H1 (cell line): ENCODE results near the gene NPTN. TPM values are rescaled to one million over a fixed set of nuclear protein-coding genes. Genes with fewer than 3 reads are reported as not detected.
A peak's percentile ranks its signal among the peaks of the same experiment; 100 is the strongest.

ENCODE experiments used
- CTCF ChIA-PET: fragments of 300-600 bp; sonication (Branson Sonifier 250); formaldehyde crosslinking; loops from one replicate; lab custom pipeline; 2021; ENCODE audit not compliant: partially characterized antibody; lab: Charles Lee
- POLR2A ChIA-PET: fragments of 300-600 bp; sonication (Branson Sonifier 250); formaldehyde crosslinking; loops from one replicate; lab custom pipeline; 2021; ENCODE audit warnings: inconsistent platforms; ENCODE audit not compliant: partially characterized antibody; lab: Charles Lee
- DNase-seq, 2 experiments: peaks; one replicate each; pipeline versions ENCODE4 v3.0.0 to v3.0.0-alpha.2; 2010 to 2022; ENCODE audit warnings: low spot score in 2 of 2, low read depth in 1 of 2, mixed read lengths in 1 of 2
- FAIRE-seq: peaks from 2 replicates; lab custom pipeline; 2011; peaks lifted over from hg19 to GRCh38; lab: Jason Lieb, UNC
- H2AFZ ChIP-seq: 2 replicates; pipeline ENCODE4 v1.8.1; 2012; ENCODE audit warnings: low read length, inconsistent platforms
- H2AK5ac ChIP-seq: 2 replicates; pipeline ENCODE4 v1.6.1; 2013; ENCODE audit warnings: low read depth, low read length
- H2BK120ac ChIP-seq: replicated peaks from 2 replicates; pipeline ENCODE3; 2013; ENCODE audit warnings: low read depth, low read length, inconsistent platforms
- H2BK12ac ChIP-seq: 2 replicates; pipeline ENCODE4 v1.6.1; 2013; ENCODE audit warnings: low read depth, low read length
- H2BK15ac ChIP-seq: 2 replicates; pipeline ENCODE4 v1.6.1; 2013; ENCODE audit warnings: low read length
- H2BK20ac ChIP-seq: 2 replicates; pipeline ENCODE4 v1.6.1; 2013; ENCODE audit warnings: low read length
- H2BK5ac ChIP-seq: 2 replicates; pipeline ENCODE4 v1.6.1; 2013; ENCODE audit warnings: low read depth, low read length
- H3K14ac ChIP-seq: 2 replicates; pipeline ENCODE4 v1.6.1; 2013; ENCODE audit warnings: inconsistent platforms; ENCODE audit not compliant: insufficient read length
- H3K18ac ChIP-seq: 2 replicates; pipeline ENCODE4 v1.6.1; 2013; ENCODE audit warnings: low read length; ENCODE audit errors: extremely low read depth
- H3K23ac ChIP-seq: 2 replicates; pipeline ENCODE4 v1.6.1; 2013; ENCODE audit warnings: inconsistent platforms; ENCODE audit not compliant: insufficient read length
- H3K23me2 ChIP-seq: 2 replicates; pipeline ENCODE4 v1.6.1; 2013; ENCODE audit warnings: low read depth, low read length
- H3K27ac ChIP-seq: 2 replicates; pipeline ENCODE4 v1.6.1; 2011; ENCODE audit warnings: low read depth, low read length, inconsistent platforms
- H3K27me3 ChIP-seq, 4 experiments: replicated peaks in 1 of 4; 1 replicate in 1 of 4; 2 replicates in 3 of 4; pipeline versions ENCODE4 v1.6.1 to v1.8.1; 2011 to 2013; ENCODE audit warnings: low read length in 3 of 4, mild to moderate bottlenecking in 3 of 4, inconsistent platforms in 2 of 4, mixed read lengths in 2 of 4, moderate library complexity in 1 of 4; ENCODE audit not compliant: control insufficient read depth in 3 of 4, insufficient read depth in 3 of 4; ENCODE audit errors: extremely low read depth in 1 of 4
- H3K36me3 ChIP-seq, 4 experiments: 2 replicates each; pipeline versions ENCODE4 v1.6.1 to v1.8.1; 2011 to 2013; ENCODE audit warnings: mild to moderate bottlenecking in 4 of 4, low read length in 3 of 4, moderate library complexity in 2 of 4, control low read depth in 1 of 4, inconsistent platforms in 1 of 4; ENCODE audit not compliant: insufficient read depth in 4 of 4, control insufficient read depth in 2 of 4
- H3K4ac ChIP-seq: replicated peaks from 2 replicates; pipeline ENCODE3; 2013; ENCODE audit warnings: low read length, low read depth, mixed read lengths, inconsistent platforms; ENCODE audit not compliant: insufficient read length
- H3K4me1 ChIP-seq, 4 experiments: replicated peaks in 1 of 4; 1 replicate in 1 of 4; 2 replicates in 3 of 4; pipeline versions ENCODE4 v1.6.1 to v1.8.1; 2011 to 2013; ENCODE audit warnings: low read length in 3 of 4, inconsistent platforms in 2 of 4, mixed read lengths in 1 of 4; ENCODE audit not compliant: insufficient read depth in 4 of 4, control insufficient read depth in 3 of 4
- H3K4me2 ChIP-seq, 2 experiments: 2 replicates each; pipeline versions ENCODE4 v1.6.1 to v1.8.1; 2011 to 2013; ENCODE audit warnings: low read depth in 2 of 2, low read length in 2 of 2, control low read depth in 1 of 2, inconsistent platforms in 1 of 2, mild to moderate bottlenecking in 1 of 2; ENCODE audit not compliant: insufficient read depth in 1 of 2
- H3K4me3 ChIP-seq, 4 experiments: fragments of 200-600, 300-600 bp in 1 of 4; sonication (generic), shearing (Covaris generic), sonication (Bioruptor Twin) in 1 of 4; 2 replicates each; pipeline versions ENCODE4 v1.5.1 to v1.8.1; 2011 to 2016; ENCODE audit warnings: low read length in 4 of 4, low read depth in 3 of 4, control low read depth in 2 of 4, inconsistent platforms in 2 of 4, mild to moderate bottlenecking in 2 of 4, mixed read lengths in 1 of 4, moderate library complexity in 1 of 4; ENCODE audit not compliant: insufficient read depth in 2 of 4; ENCODE audit errors: extremely low read depth in 1 of 4
- H3K56ac ChIP-seq: replicated peaks from 2 replicates; pipeline ENCODE3; 2013; ENCODE audit warnings: low read depth, mild to moderate bottlenecking, mixed read lengths, low read length, inconsistent platforms; ENCODE audit not compliant: insufficient read length
- H3K79me1 ChIP-seq: 2 replicates; pipeline ENCODE4 v1.6.1; 2013; ENCODE audit warnings: low read depth, low read length, control low read depth
- H3K79me2 ChIP-seq, 2 experiments: 2 replicates each; pipeline versions ENCODE4 v1.6.1 to v1.8.1; 2012 to 2013; ENCODE audit warnings: low read length in 2 of 2, mild to moderate bottlenecking in 2 of 2, inconsistent platforms in 1 of 2; ENCODE audit not compliant: insufficient read depth in 2 of 2, control insufficient read depth in 1 of 2
- H3K9ac ChIP-seq, 4 experiments: replicated peaks in 1 of 4; 1 replicate in 1 of 4; 2 replicates in 3 of 4; pipeline versions ENCODE4 v1.6.1 to v1.8.1; 2011 to 2013; ENCODE audit warnings: low read depth in 3 of 4, low read length in 3 of 4, control low read depth in 2 of 4, mild to moderate bottlenecking in 2 of 4, moderate library complexity in 2 of 4, inconsistent platforms in 1 of 4; ENCODE audit errors: extremely low read depth in 1 of 4
- H3K9me3 ChIP-seq, 2 experiments: 2 replicates each; pipeline versions ENCODE4 v1.6.1 to v1.8.1; 2012 to 2013; ENCODE audit warnings: mild to moderate bottlenecking in 2 of 2, moderate library complexity in 2 of 2, control low read depth in 1 of 2, inconsistent platforms in 1 of 2, low read depth in 1 of 2, low read length in 1 of 2, mixed read lengths in 1 of 2; ENCODE audit not compliant: insufficient read depth in 2 of 2
- H4K20me1 ChIP-seq, 2 experiments: replicated peaks in 1 of 2; 2 replicates each; pipeline versions ENCODE3 to v1.8.1; 2011 to 2013; ENCODE audit warnings: inconsistent platforms in 2 of 2, low read length in 2 of 2, mild to moderate bottlenecking in 1 of 2; ENCODE audit not compliant: insufficient read depth in 2 of 2, control insufficient read depth in 1 of 2
- H4K5ac ChIP-seq: 2 replicates; pipeline ENCODE4 v1.6.1; 2013; ENCODE audit warnings: low read length, low read depth, mixed read lengths, inconsistent platforms; ENCODE audit not compliant: insufficient read length
- H4K8ac ChIP-seq: 2 replicates; pipeline ENCODE4 v1.8.0; 2013; ENCODE audit warnings: mild to moderate bottlenecking, moderate library complexity, low read length, inconsistent platforms; ENCODE audit not compliant: insufficient read depth; ENCODE audit errors: extremely low read depth
- H4K91ac ChIP-seq: replicated peaks from 2 replicates; pipeline ENCODE3; 2013; ENCODE audit warnings: low read length, mixed read lengths, inconsistent platforms; ENCODE audit not compliant: insufficient read length
- CTBP2 ChIP-seq: IDR thresholded peaks from 2 replicates; pipeline ENCODE4 v1.7.0; 2011; ENCODE audit warnings: borderline replicate concordance, mild to moderate bottlenecking, moderate library complexity, mixed read lengths, low read length; ENCODE audit not compliant: insufficient read depth, insufficient read length
- FOSL1 ChIP-seq: IDR thresholded peaks from 2 replicates; pipeline ENCODE4 v1.6.1; 2011; ENCODE audit warnings: mild to moderate bottlenecking, low read depth, low read length, moderate library complexity; ENCODE audit not compliant: insufficient read depth
- JUND ChIP-seq: IDR thresholded peaks from 2 replicates; pipeline ENCODE4 v1.6.1; 2011; ENCODE audit warnings: mild to moderate bottlenecking, improper control_type of control experiment, low read length
- POLR2AphosphoS5 ChIP-seq: IDR thresholded peaks from 2 replicates; pipeline ENCODE4 v1.6.1; 2011; ENCODE audit warnings: low read depth, low read length
- RBBP5 ChIP-seq: IDR thresholded peaks from 2 replicates; pipeline ENCODE4 v1.7.1; 2012; ENCODE audit warnings: low read depth, mild to moderate bottlenecking, inconsistent platforms, low read length, moderate library complexity, borderline replicate concordance
- RNF2 ChIP-seq: fragments of 200-900, 300-1000 bp; sonication (generic); IDR thresholded peaks from 2 replicates; pipeline ENCODE4 v1.7.1; 2016; ENCODE audit warnings: borderline replicate concordance, low read depth, mild to moderate bottlenecking, antibody characterized with exemption, low read length; ENCODE audit not compliant: poor library complexity, severe bottlenecking; ENCODE audit errors: missing control alignments
- SIN3A ChIP-seq, 2 experiments: IDR thresholded peaks in 1 of 2; conservative IDR thresholded peaks in 1 of 2; 2 replicates each; pipeline ENCODE4 v1.6.1; 2011 to 2012; ENCODE audit warnings: low read length in 2 of 2, improper control_type of control experiment in 1 of 2, low read depth in 1 of 2, mild to moderate bottlenecking in 1 of 2
- TEAD4 ChIP-seq: IDR thresholded peaks from 2 replicates; pipeline ENCODE4 v1.6.1; 2012; ENCODE audit warnings: low read depth, low read length, inconsistent platforms, mixed read lengths
- WGBS, 2 experiments: shearing (Covaris generic) in 1 of 2; methylation state at CpG; one replicate each; pipeline versions ENCODE4 v1.1.6 to v1.1.7; 2013 to 2015; ENCODE audit warnings: low lambda C conversion rate in 2 of 2, mixed read lengths in 2 of 2, inconsistent platforms in 1 of 2, low coverage in 1 of 2, missing lambda C conversion rate in 1 of 2; ENCODE audit not compliant: insufficient replicate concordance in 2 of 2, insufficient coverage in 1 of 2, insufficient read length in 1 of 2; ENCODE audit errors: extremely low coverage in 1 of 2, missing lambda C conversion rate in 1 of 2; 5-methylcytosine and 5-hydroxymethylcytosine counted together
- polyA plus RNA-seq, 7 experiments: library from polyadenylated mRNA; depleted of rRNA in 3 of 7; stranded (reverse) in 5 of 7; unstranded in 2 of 7; fragments of >200 nt in 5 of 7; fragments of 200-250 nt in 2 of 7; gene quantifications; 1 replicate in 5 of 7; 2 replicates in 1 of 7; 4 replicates in 1 of 7; pipeline versions ENCODE4 v1.2.1 to v1.2.3, GENCODE V29; 2011 to 2013; ENCODE audit warnings: missing spikeins in 2 of 7, mixed read lengths in 2 of 7
- total RNA-seq: library from RNA; stranded (reverse); fragmentation: NEBNext Ultra II Directional; extraction: Animal tissue kit (Norgen Biotek cat#: 25700); gene quantifications from 2 replicates; pipeline ENCODE4 v1.2.1, GENCODE V29; 2021

The NPTN gene
- total and polyA plus RNA-seq, 2 of the 8 experiments (the other 6 are each of a cell fraction or from before 2014, with no cell fraction given), result 67.0 to 113 TPM

DNA sequence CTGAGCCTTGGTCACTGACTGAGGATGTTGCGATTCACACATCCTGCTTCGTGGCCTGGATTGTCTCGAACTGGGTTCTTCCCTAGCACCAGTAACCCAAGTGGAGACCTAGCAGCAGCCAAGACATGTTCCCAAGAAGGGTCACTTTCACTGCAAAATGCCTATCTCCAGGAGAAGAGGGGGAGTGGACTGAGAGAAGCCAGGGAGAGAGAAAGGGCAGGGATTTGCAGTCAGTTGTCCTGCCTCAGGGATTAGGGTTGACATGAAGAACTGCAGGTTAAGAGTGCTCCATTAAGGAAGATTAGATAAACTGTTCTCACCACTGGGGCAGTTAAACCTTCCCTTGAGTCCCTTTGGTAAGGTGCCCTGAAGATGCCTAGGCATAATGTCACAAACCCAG, 45.3 kb upstream of the NPTN start:
- H4K91ac ChIP-seq, result no peak overlapping the region
- no peaks in the 10 kb centered on the region for H3K23me2 ChIP-seq
- H3K27ac ChIP-seq, result no peak overlapping the region
- H3K27me3 ChIP-seq, result no peaks in the 10 kb centered on the region; a peak in 1 of 7 replicates
- H4K5ac ChIP-seq, result no peak overlapping the region
- CTCF ChIA-PET, result interaction anchor here (1.1 to 15.1 kb wide), 13 partner anchors 9 to 213 kb away, joined by 3 to 496 read pairs (median 9); partner anchors contain the start of gene NPTN
- H3K4me3 ChIP-seq, result no peak overlapping the region
- no peak for TF ChIP-seq POLR2AphosphoS5
- TF ChIP-seq RNF2, result no peak
- TF ChIP-seq JUND, result no peak
- no peak for TF ChIP-seq FOSL1
- TF ChIP-seq CTBP2, result no peak
- TF ChIP-seq RBBP5, result no peak
- no peak for TF ChIP-seq TEAD4
- TF ChIP-seq SIN3A (conservative IDR thresholded peaks at IDR 0.05 in 1 of 2, IDR thresholded peaks at IDR 0.05 in 1 of 2; ENCODE audit: low read depth in 1 of 2, low read length in 2 of 2), result no peak
- no peak overlapping the region for H3K23ac ChIP-seq
- no peak overlapping the region for H4K8ac ChIP-seq
- no peaks in the 10 kb centered on the region for H4K20me1 ChIP-seq
- no peaks in the 10 kb centered on the region for H3K79me1 ChIP-seq
- H3K4me2 ChIP-seq, result no peak overlapping the region
- H2AK5ac ChIP-seq, result no peak overlapping the region
- DNase-seq (peak in 1 of 2 experiments; percentile 22), FAIRE-seq (no peak)
- 89% methylated on average over 3 of the region's 3 CpGs; no CpG with 5 or more reads in 1 of the 2 experiments for WGBS, 2 experiments
- H2BK15ac ChIP-seq, result no peak overlapping the region
- no peak overlapping the region for H2BK20ac ChIP-seq
- H3K4ac ChIP-seq, result no peak overlapping the region
- no peak overlapping the region for H3K9ac ChIP-seq
- POLR2A ChIA-PET, result interaction anchor here (1.5 to 1.8 kb wide), 2 partner anchors 8 to 22 kb away, joined by 3 to 10 read pairs; no protein-coding TSS in a partner anchor
- no peak overlapping the region for H3K18ac ChIP-seq
- no peaks in the 10 kb centered on the region for H3K79me2 ChIP-seq
- H3K4me1 ChIP-seq, result peaks cover 0 to 1% (median 0%) of the 10 kb centered on the region in 4 experiments; a peak in 2 of 7 replicates
- no peak overlapping the region for H3K56ac ChIP-seq
- H3K36me3 ChIP-seq, result no peaks in the 10 kb centered on the region
- H3K9me3 ChIP-seq, result no peaks in the 10 kb centered on the region
- no peak overlapping the region for H3K14ac ChIP-seq
- H2BK5ac ChIP-seq, result no peak overlapping the region
- no peak overlapping the region for H2AFZ ChIP-seq
- no peak overlapping the region for H2BK120ac ChIP-seq
- H2BK12ac ChIP-seq, result no peak overlapping the region
